C4-2B (cell line): ENCODE measurements around the gene RACGAP1.

Experiments used
- ZFX ChIP-seq: fragments of 450-650 bp; IDR thresholded peaks from 2 replicates; pipeline ENCODE4 v1.6.1; 2017
- TF ChIP-seq, protein P1 (sequence below): fragments of 450-650 bp; conservative IDR thresholded peaks from 2 replicates; pipeline ENCODE4 v1.5.1; 2017; ENCODE audit warnings: mild to moderate bottlenecking

DNA sequence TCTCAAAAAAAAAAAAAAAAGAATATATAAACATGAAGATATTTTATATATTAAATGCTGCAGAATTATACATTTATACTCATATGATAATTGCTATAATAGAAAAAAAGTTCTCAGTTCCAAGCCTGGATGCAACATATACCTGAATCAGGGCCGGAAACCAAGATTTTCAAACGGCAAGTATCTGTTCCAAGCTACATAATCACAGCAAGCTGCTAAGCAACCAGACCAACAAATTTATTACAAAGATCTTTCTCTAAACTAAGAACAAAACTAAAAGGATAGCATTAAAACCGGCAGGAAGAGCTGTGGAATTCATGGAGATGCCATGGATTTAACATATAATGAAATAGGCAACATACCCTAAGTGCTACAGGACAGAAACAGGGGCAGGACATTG is 7.1 kb downstream of the RACGAP1 start:
- TF ChIP-seq, protein P1, sequence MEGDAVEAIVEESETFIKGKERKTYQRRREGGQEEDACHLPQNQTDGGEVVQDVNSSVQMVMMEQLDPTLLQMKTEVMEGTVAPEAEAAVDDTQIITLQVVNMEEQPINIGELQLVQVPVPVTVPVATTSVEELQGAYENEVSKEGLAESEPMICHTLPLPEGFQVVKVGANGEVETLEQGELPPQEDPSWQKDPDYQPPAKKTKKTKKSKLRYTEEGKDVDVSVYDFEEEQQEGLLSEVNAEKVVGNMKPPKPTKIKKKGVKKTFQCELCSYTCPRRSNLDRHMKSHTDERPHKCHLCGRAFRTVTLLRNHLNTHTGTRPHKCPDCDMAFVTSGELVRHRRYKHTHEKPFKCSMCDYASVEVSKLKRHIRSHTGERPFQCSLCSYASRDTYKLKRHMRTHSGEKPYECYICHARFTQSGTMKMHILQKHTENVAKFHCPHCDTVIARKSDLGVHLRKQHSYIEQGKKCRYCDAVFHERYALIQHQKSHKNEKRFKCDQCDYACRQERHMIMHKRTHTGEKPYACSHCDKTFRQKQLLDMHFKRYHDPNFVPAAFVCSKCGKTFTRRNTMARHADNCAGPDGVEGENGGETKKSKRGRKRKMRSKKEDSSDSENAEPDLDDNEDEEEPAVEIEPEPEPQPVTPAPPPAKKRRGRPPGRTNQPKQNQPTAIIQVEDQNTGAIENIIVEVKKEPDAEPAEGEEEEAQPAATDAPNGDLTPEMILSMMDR, result no peak
- no peak for TF ChIP-seq ZFX
